Astrocyte (in vitro differentiated cells and primary cell): Measurements from ENCODE around the gene APOBEC2. TPM values are rescaled to one million over a fixed set of nuclear protein-coding genes. Genes with fewer than 3 reads are reported as not detected.

Experiments
- DNase-seq: peaks from one replicate; pipeline ENCODE4 v3.0.0-alpha.2; 2010; ENCODE audit warnings: low read depth
- FAIRE-seq: peaks from 2 replicates; lab custom pipeline; 2011; peaks lifted over from hg19 to GRCh38; lab: Jason Lieb, UNC
- H2AFZ ChIP-seq: 2 replicates; pipeline ENCODE4 v1.6.0; 2012; ENCODE audit warnings: low read depth, low read length, inconsistent platforms
- H3K27ac ChIP-seq: 2 replicates; pipeline ENCODE4 v1.5.1; 2011; ENCODE audit warnings: low read depth, low read length, inconsistent platforms
- H3K27me3 ChIP-seq: 2 replicates; pipeline ENCODE4 v1.6.0; 2011; ENCODE audit warnings: low read length, inconsistent platforms; ENCODE audit not compliant: insufficient read depth
- H3K36me3 ChIP-seq: 2 replicates; pipeline ENCODE4 v1.5.1; 2011; ENCODE audit warnings: low read length, inconsistent platforms; ENCODE audit not compliant: insufficient read depth
- H3K4me1 ChIP-seq: 2 replicates; pipeline ENCODE4 v1.5.1; 2011; ENCODE audit warnings: low read length, inconsistent platforms; ENCODE audit not compliant: insufficient read depth
- H3K4me2 ChIP-seq: 2 replicates; pipeline ENCODE4 v1.6.0; 2012; ENCODE audit warnings: low read length, inconsistent platforms
- H3K4me3 ChIP-seq: 2 replicates; pipeline ENCODE4 v1.5.1; 2011; ENCODE audit warnings: low read depth, mild to moderate bottlenecking, low read length, inconsistent platforms; ENCODE audit not compliant: insufficient read depth
- H3K79me2 ChIP-seq: 2 replicates; pipeline ENCODE4 v1.6.0; 2012; ENCODE audit warnings: mild to moderate bottlenecking, low read length, inconsistent platforms; ENCODE audit not compliant: insufficient read depth
- H3K9ac ChIP-seq: 2 replicates; pipeline ENCODE4 v1.6.0; 2012; ENCODE audit warnings: mild to moderate bottlenecking, low read length, inconsistent platforms
- H3K9me3 ChIP-seq: 2 replicates; pipeline ENCODE4 v1.5.1; 2012; ENCODE audit warnings: low read depth, mild to moderate bottlenecking, low read length, inconsistent platforms; ENCODE audit not compliant: insufficient read depth
- H4K20me1 ChIP-seq: 2 replicates; pipeline ENCODE4 v1.6.0; 2012; ENCODE audit warnings: low read length, inconsistent platforms; ENCODE audit not compliant: insufficient read depth
- H3K27ac Mint-ChIP-seq: one replicate; pipeline ENCODE4 v1.8.0; 2021; ENCODE audit warnings: mild to moderate bottlenecking, mixed read lengths; ENCODE audit not compliant: unreplicated experiment
- H3K27me3 Mint-ChIP-seq: one replicate; pipeline ENCODE4 v1.8.0; 2021; ENCODE audit warnings: low read depth, mixed read lengths; ENCODE audit not compliant: unreplicated experiment
- H3K36me3 Mint-ChIP-seq: one replicate; pipeline ENCODE4 v1.8.0; 2021; ENCODE audit warnings: low read depth, mixed read lengths; ENCODE audit not compliant: unreplicated experiment
- H3K4me1 Mint-ChIP-seq: one replicate; pipeline ENCODE4 v1.8.0; 2021; ENCODE audit warnings: low read depth, mixed read lengths; ENCODE audit not compliant: unreplicated experiment
- H3K4me3 Mint-ChIP-seq: one replicate; pipeline ENCODE4 v1.8.0; 2021; ENCODE audit warnings: mild to moderate bottlenecking, moderate library complexity, mixed read lengths; ENCODE audit not compliant: unreplicated experiment
- H3K9me3 Mint-ChIP-seq: one replicate; pipeline ENCODE4 v1.8.0; 2021; ENCODE audit warnings: mild to moderate bottlenecking, mixed read lengths; ENCODE audit not compliant: unreplicated experiment
- CTCF ChIP-seq: IDR thresholded peaks from 2 replicates; pipeline ENCODE4 v1.5.1; 2011; ENCODE audit warnings: low read depth, mild to moderate bottlenecking, inconsistent platforms, low read length, moderate library complexity; ENCODE audit not compliant: insufficient read depth
- EZH2 ChIP-seq: IDR thresholded peaks from 2 replicates; pipeline ENCODE4 v1.6.1; 2012; ENCODE audit warnings: mild to moderate bottlenecking, low read length, inconsistent platforms; ENCODE audit not compliant: insufficient read depth
- total RNA-seq: library from RNA; stranded (reverse); gene quantifications from 2 replicates; pipeline ENCODE4 v1.2.1, GENCODE V29; 2021

APOBEC2 gene
- total RNA-seq, 1 donor from 2014 or later = not detected

GRCh38 chr6:41032830-41033229, 20.2 kb upstream of the APOBEC2 start:
- no peak overlapping the region for H3K4me3 Mint-ChIP-seq
- H3K4me1 Mint-ChIP-seq = peaks cover 8% of the 10 kb centered on the region

GRCh38 chr6:41033776-41034175, 19.2 kb upstream of the APOBEC2 start:
- Mint-ChIP-seq H3K27me3 (peaks cover 21% of the 10 kb centered on the region), H3K9me3 (no peaks in the 10 kb centered on the region), H3K27ac (no peak overlapping the region), H3K36me3 (no peaks in the 10 kb centered on the region), H3K4me1 (peaks cover 8% of the 10 kb centered on the region), H3K4me3 (no peak overlapping the region)
- Histone ChIP-seq H3K4me1 (no peaks in the 10 kb centered on the region), H3K27me3 (peaks cover 5% of the 10 kb centered on the region), H3K36me3 (no peaks in the 10 kb centered on the region), H3K9ac (no peak overlapping the region), H2AFZ (no peak overlapping the region), H3K4me3 (no peak overlapping the region), H4K20me1 (no peaks in the 10 kb centered on the region), H3K4me2 (no peak overlapping the region), H3K79me2 (no peaks in the 10 kb centered on the region), H3K9me3 (no peaks in the 10 kb centered on the region), H3K27ac (no peak overlapping the region)
- TF ChIP-seq EZH2 (no peak), CTCF (no peak)
- FAIRE-seq (no peak), DNase-seq (no peak)

More at GRCh38 chr6:41032830-41033229, 20.2 kb upstream of the APOBEC2 start:
- H3K27ac Mint-ChIP-seq = no peak overlapping the region
- TF ChIP-seq CTCF (no peak), EZH2 (no peak)
- Histone ChIP-seq H3K4me1 (peaks cover under 1% of the 10 kb centered on the region), H3K79me2 (no peaks in the 10 kb centered on the region), H3K9me3 (no peaks in the 10 kb centered on the region), H3K9ac (no peak overlapping the region), H3K36me3 (no peaks in the 10 kb centered on the region), H2AFZ (no peak overlapping the region), H3K27ac (no peak overlapping the region), H3K27me3 (peaks cover 2% of the 10 kb centered on the region), H3K4me2 (no peak overlapping the region), H4K20me1 (no peaks in the 10 kb centered on the region), H3K4me3 (no peak overlapping the region)
- no peaks in the 10 kb centered on the region for H3K9me3 Mint-ChIP-seq
- DNase-seq = no peak
- peaks cover 21% of the 10 kb centered on the region for H3K27me3 Mint-ChIP-seq
- no peaks in the 10 kb centered on the region for H3K36me3 Mint-ChIP-seq
- no peak for FAIRE-seq

GRCh38 chr6:41036186-41036585, 16.8 kb upstream of the APOBEC2 start:
- H3K79me2 ChIP-seq = no peaks in the 10 kb centered on the region
- no peaks in the 10 kb centered on the region for H3K9me3 Mint-ChIP-seq
- H3K9ac ChIP-seq = no peak overlapping the region
- H2AFZ ChIP-seq = no peak overlapping the region
- H3K4me3 ChIP-seq = no peak overlapping the region
- no peak for TF ChIP-seq EZH2
- no peak for TF ChIP-seq CTCF
- H3K27me3 ChIP-seq = peaks cover 5% of the 10 kb centered on the region
- H4K20me1 ChIP-seq = no peaks in the 10 kb centered on the region
- peak; percentile 27 for DNase-seq
- H3K27ac ChIP-seq = no peak overlapping the region
- H3K27me3 Mint-ChIP-seq = peaks cover 16% of the 10 kb centered on the region
- no peak overlapping the region for H3K27ac Mint-ChIP-seq
- H3K36me3 Mint-ChIP-seq = no peaks in the 10 kb centered on the region
- H3K4me1 Mint-ChIP-seq = peaks cover 19% of the 10 kb centered on the region
- H3K9me3 ChIP-seq = no peaks in the 10 kb centered on the region
- no peak for FAIRE-seq
- no peak overlapping the region for H3K4me3 Mint-ChIP-seq
- no peaks in the 10 kb centered on the region for H3K36me3 ChIP-seq
- no peak overlapping the region for H3K4me2 ChIP-seq
- peaks cover 9% of the 10 kb centered on the region for H3K4me1 ChIP-seq
